A549 (cell line): ENCODE measurements around the gene C1QTNF12. TPM values are rescaled to one million over a fixed set of nuclear protein-coding genes. Genes with fewer than 3 reads are reported as not detected.

Source experiments
- ATAC-seq, 2 experiments: fragments of 200-7000 bp in 1 of 2; fragments of >200 bp in 1 of 2; cut with Nextera tagmentation in 1 of 2; cut with Tn5 transposase in 1 of 2; 3 replicates each; pipeline versions ENCODE4 v1.8.0 to v1.9.1; 2018 to 2020; ENCODE audit warnings: mild to moderate bottlenecking in 1 of 2, moderate library complexity in 1 of 2
- CTCF ChIA-PET: fragments of 300-600 bp; sonication (Branson Sonifier 250); formaldehyde crosslinking; extraction: SDS; loops from one replicate; lab custom pipeline; 2021; ENCODE audit warnings: antibody characterized with exemption, inconsistent platforms; lab: Yijun Ruan, JAX
- POLR2A ChIA-PET: fragments of 350-600 bp; formaldehyde crosslinking; extraction: SDS; loops from one replicate; lab custom pipeline; 2021; ENCODE audit warnings: antibody characterized with exemption, inconsistent platforms; lab: Yijun Ruan, JAX
- DNase-seq, 2 experiments: peaks; one replicate each; pipeline versions ENCODE4 v3.0.0 to v3.0.0-alpha.2; 2011 to 2016; ENCODE audit warnings: low read depth in 1 of 2, low spot score in 1 of 2
- FAIRE-seq: peaks from 2 replicates; lab custom pipeline; 2011; peaks lifted over from hg19 to GRCh38; lab: Jason Lieb, UNC
- H3K27ac ChIP-seq, 2 experiments: fragments of >200 bp; sonication (Bioruptor Twin); formaldehyde crosslinking; 3 replicates each; pipeline ENCODE4 v1.5.1; 2016 to 2017
- H3K4me1 ChIP-seq: fragments of >200 bp; sonication (Bioruptor Twin); formaldehyde crosslinking; 3 replicates; pipeline ENCODE4 v1.6.1; 2016
- H3K4me2 ChIP-seq: fragments of >200 bp; sonication (Bioruptor Twin); formaldehyde crosslinking; 3 replicates; pipeline ENCODE4 v1.6.1; 2016
- H3K4me3 ChIP-seq: fragments of >200 bp; sonication (Bioruptor Twin); formaldehyde crosslinking; 3 replicates; pipeline ENCODE4 v1.5.1; 2016
- H3K9me3 ChIP-seq: fragments of >200 bp; sonication (Bioruptor Twin); formaldehyde crosslinking; 3 replicates; pipeline ENCODE4 v1.6.1; 2016
- ATOH8 ChIP-seq: fragments of 250-450 bp; sonication (Bioruptor Pico); IDR thresholded peaks from 2 replicates; pipeline ENCODE4 v1.5.0; 2020; ENCODE audit warnings: low read depth, mild to moderate bottlenecking, moderate library complexity
- BHLHE40 ChIP-seq: IDR thresholded peaks from 2 replicates; pipeline ENCODE4 v1.6.1; 2012; ENCODE audit warnings: low read depth, low read length, inconsistent platforms
- CBX8 ChIP-seq: fragments of 200-600 bp; sonication (generic); IDR thresholded peaks from 2 replicates; pipeline ENCODE4 v1.6.1; 2016
- CHD4 ChIP-seq: fragments of 200-600 bp; sonication (generic); IDR thresholded peaks from 2 replicates; pipeline ENCODE4 v1.6.1; 2016; ENCODE audit warnings: antibody characterized with exemption, mild to moderate bottlenecking, borderline replicate concordance
- CTCF ChIP-seq: fragments of >200 bp; sonication (Bioruptor Twin); formaldehyde crosslinking; IDR thresholded peaks from 3 replicates; pipeline ENCODE4 v1.5.1; 2016
- EHF ChIP-seq: fragments of 250-450 bp; sonication (Bioruptor Pico); IDR thresholded peaks from 2 replicates; pipeline ENCODE4 v1.5.0; 2020; ENCODE audit warnings: mild to moderate bottlenecking
- EHMT2 ChIP-seq: fragments of 200-600 bp; sonication (generic); IDR thresholded peaks from 2 replicates; pipeline ENCODE4 v1.6.1; 2016; ENCODE audit warnings: antibody characterized with exemption, low read depth, mild to moderate bottlenecking, moderate library complexity
- ELK1 ChIP-seq: fragments of 150-350 bp; IDR thresholded peaks from 2 replicates; pipeline ENCODE4 v1.6.1; 2014; ENCODE audit warnings: low read depth, mild to moderate bottlenecking, low read length
- ESRRA ChIP-seq: fragments of 150-350 bp; IDR thresholded peaks from 2 replicates; pipeline ENCODE4 v1.6.1; 2014; ENCODE audit warnings: mild to moderate bottlenecking, low read length, borderline replicate concordance
- FOXS1 ChIP-seq: fragments of 250-450 bp; sonication (Bioruptor Pico); IDR thresholded peaks from 2 replicates; pipeline ENCODE4 v1.5.0; 2020; ENCODE audit warnings: mild to moderate bottlenecking, moderate library complexity
- GATA3 ChIP-seq: IDR thresholded peaks from 2 replicates; pipeline ENCODE4 v1.6.1; 2012; ENCODE audit warnings: borderline replicate concordance
- HDAC2 ChIP-seq: fragments of 200-600 bp; sonication (generic); IDR thresholded peaks from 2 replicates; pipeline ENCODE4 v1.6.1; 2016
- HMGXB4 ChIP-seq: fragments of 250-450 bp; sonication (Bioruptor Pico); IDR thresholded peaks from 2 replicates; pipeline ENCODE4 v1.5.0; 2021; ENCODE audit warnings: mild to moderate bottlenecking, moderate library complexity, borderline replicate concordance
- JUN ChIP-seq, 2 experiments: fragments of >200 bp; sonication (Bioruptor Twin); formaldehyde crosslinking; IDR thresholded peaks; 2 replicates in 1 of 2; 3 replicates in 1 of 2; pipeline ENCODE4 v1.6.1; 2016 to 2017
- JUNB ChIP-seq: fragments of >200 bp; sonication (Bioruptor Twin); formaldehyde crosslinking; IDR thresholded peaks from 2 replicates; pipeline ENCODE4 v1.6.1; 2016
- KDM1A ChIP-seq: fragments of 200-600 bp; sonication (generic); IDR thresholded peaks from 2 replicates; pipeline ENCODE4 v1.6.1; 2016; ENCODE audit warnings: low read depth, mild to moderate bottlenecking
- KDM5A ChIP-seq: fragments of 200-600 bp; sonication (generic); IDR thresholded peaks from 2 replicates; pipeline ENCODE4 v1.6.1; 2016; ENCODE audit warnings: antibody characterized with exemption, mild to moderate bottlenecking
- MAFK ChIP-seq: fragments of 450-650 bp; IDR thresholded peaks from 2 replicates; pipeline ENCODE4 v1.6.1; 2014; ENCODE audit not compliant: partially characterized antibody
- MYC ChIP-seq: IDR thresholded peaks from 2 replicates; pipeline ENCODE4 v1.6.1; 2012; ENCODE audit warnings: mild to moderate bottlenecking, inconsistent platforms, low read length, improper control_type of control experiment, borderline replicate concordance
- NFE2L2 ChIP-seq: fragments of 150-350 bp; conservative IDR thresholded peaks from 2 replicates; pipeline ENCODE4 v1.6.1; 2014; ENCODE audit warnings: low read length
- NPAS2 ChIP-seq: fragments of 250-450 bp; sonication (Bioruptor Pico); IDR thresholded peaks from 2 replicates; pipeline ENCODE4 v1.8.0; 2022; ENCODE audit warnings: mild to moderate bottlenecking, moderate library complexity, borderline replicate concordance
- POLR2AphosphoS2 ChIP-seq: conservative IDR thresholded peaks from 2 replicates; pipeline ENCODE4 v1.6.1; 2012; ENCODE audit warnings: low read length, improper control_type of control experiment, inconsistent platforms
- RAD21 ChIP-seq, 2 experiments: fragments of >200 bp in 1 of 2; sonication (Bioruptor Twin) in 1 of 2; formaldehyde crosslinking in 1 of 2; IDR thresholded peaks in 1 of 2; conservative IDR thresholded peaks in 1 of 2; 2 replicates in 1 of 2; 3 replicates in 1 of 2; pipeline ENCODE4 v1.6.1; 2012 to 2018; ENCODE audit warnings: inconsistent platforms in 1 of 2
- RARB ChIP-seq: fragments of 250-450 bp; sonication (Bioruptor Pico); IDR thresholded peaks from 2 replicates; pipeline ENCODE4 v1.8.0; 2021; ENCODE audit warnings: mild to moderate bottlenecking, moderate library complexity
- RCOR1 ChIP-seq: fragments of 150-350 bp; IDR thresholded peaks from 2 replicates; pipeline ENCODE4 v1.6.1; 2014; ENCODE audit warnings: antibody characterized with exemption, low read length, low read depth
- SREBF2 ChIP-seq: fragments of 450-650 bp; IDR thresholded peaks from 2 replicates; pipeline ENCODE4 v1.6.1; 2014; ENCODE audit warnings: mild to moderate bottlenecking, moderate library complexity
- TFCP2L1 ChIP-seq: fragments of 250-450 bp; sonication (Bioruptor Pico); IDR thresholded peaks from 2 replicates; pipeline ENCODE4 v1.5.0; 2021; ENCODE audit warnings: mild to moderate bottlenecking
- ZFP36 ChIP-seq: fragments of 450-650 bp; IDR thresholded peaks from 2 replicates; pipeline ENCODE4 v1.6.1; 2014; ENCODE audit warnings: borderline replicate concordance; ENCODE audit not compliant: partially characterized antibody
- ZNF302 ChIP-seq: fragments of 250-450 bp; sonication (Bioruptor Pico); IDR thresholded peaks from 2 replicates; pipeline ENCODE4 v1.9.0; 2021; ENCODE audit warnings: inconsistent platforms, mild to moderate bottlenecking, moderate library complexity
- WGBS: methylation state at CpG from one replicate; pipeline ENCODE4 v1.1.6; 2017; ENCODE audit errors: missing lambda C conversion rate; 5-methylcytosine and 5-hydroxymethylcytosine counted together
- polyA plus RNA-seq, 4 experiments: library from polyadenylated mRNA; depleted of rRNA in 3 of 4; stranded (reverse); fragments of >200 nt; fragmentation: RNase III in 1 of 4; extraction: RNeasy Plus Mini Kit Qiagen cat#74134 plus additional on column Dnase treatment in 1 of 4; gene quantifications; 2 replicates in 3 of 4; 3 replicates in 1 of 4; pipeline ENCODE4 v1.2.3, GENCODE V29; 2011 to 2017

C1QTNF12 gene
- polyA plus RNA-seq, 2 of the 4 experiments (the other 2 are of a cell fraction), result 0.47 to 0.83 TPM

GRCh38 chr1:1278620-1279019 is 32.1 kb upstream of the C1QTNF12 start:
- ChIA-PET CTCF (interaction anchor here (2.7 to 4.1 kb wide), 2 partner anchors 14 to 156 kb away, joined by 9 to 17 read pairs; no protein-coding TSS in a partner anchor), POLR2A (no interaction called here)
- FAIRE-seq (no peak), ATAC-seq (no peak), DNase-seq (no peak)
- TF ChIP-seq EHF (no peak), ESRRA (no peak), CHD4 (no peak), FOXS1 (CRISPR knock-in tag) (no peak), BHLHE40 (no peak), POLR2AphosphoS2 (no peak), HMGXB4 (CRISPR knock-in tag) (no peak), RCOR1 (no peak), TFCP2L1 (CRISPR knock-in tag) (no peak), KDM5A (no peak), ELK1 (no peak), ZFP36 (no peak), NFE2L2 (no peak), NPAS2 (no peak), ATOH8 (CRISPR knock-in tag) (no peak), HDAC2 (no peak), MAFK (no peak), MYC (no peak), RARB (CRISPR knock-in tag) (no peak)
- Histone ChIP-seq H3K4me1 (peaks cover 8% of the 10 kb centered on the region; the same call in 2 of the 3 replicates), H3K4me3 (no peak overlapping the region), H3K9me3 (no peaks in the 10 kb centered on the region), H3K4me2 (no peak overlapping the region), H3K27ac (no peak overlapping the region)
- WGBS, result 93% methylated on average over 13 of the region's 13 CpGs

- ChIA-PET CTCF (no interaction called here), POLR2A (no interaction called here)
- ATAC-seq (no peak), DNase-seq (no peak), FAIRE-seq (no peak)
- TF ChIP-seq JUN (IDR thresholded peaks at IDR 0.05) (no peak), KDM1A (no peak)
- H3K4me3 ChIP-seq, result no peak overlapping the region
- H3K4me2 ChIP-seq, result no peak overlapping the region
- no peaks in the 10 kb centered on the region for H3K9me3 ChIP-seq
- 84% methylated on average over 9 of the region's 9 CpGs for WGBS
- H3K27ac ChIP-seq, result no peak overlapping the region
- H3K4me1 ChIP-seq, result peaks cover 16% of the 10 kb centered on the region
Measured at GRCh38 chr1:1275836-1276235, 29.3 kb upstream of the C1QTNF12 start.

- H3K4me2 ChIP-seq, result peak overlapping the region; percentile 88
- WGBS, result 79% methylated on average over 4 of the region's 15 CpGs
- TF ChIP-seq CTCF, result no peak
- TF ChIP-seq RARB (CRISPR knock-in tag), result no peak
- no peak for TF ChIP-seq ZFP36
- TF ChIP-seq MYC, result no peak
- no peak for TF ChIP-seq RCOR1
- no peak for TF ChIP-seq ZNF302 (CRISPR knock-in tag)
- TF ChIP-seq JUNB, result no peak
- TF ChIP-seq EHMT2, result no peak
- no peak for TF ChIP-seq CBX8
- TF ChIP-seq POLR2AphosphoS2, result no peak
- no peak for TF ChIP-seq KDM5A
- TF ChIP-seq GATA3, result no peak
- TF ChIP-seq CHD4, result no peak
- TF ChIP-seq MAFK, result no peak
- no peak for TF ChIP-seq SREBF2
- no peak for TF ChIP-seq RAD21 (conservative IDR thresholded peaks at IDR 0.05 in 1 of 2, IDR thresholded peaks at IDR 0.05 in 1 of 2)
Measured at GRCh38 chr1:1274931-1275431, 28.5 kb upstream of the C1QTNF12 start.

More at GRCh38 chr1:1274931-1275431, 28.5 kb upstream of the C1QTNF12 start:
- no peak for FAIRE-seq
- Histone ChIP-seq H3K27ac (peak overlapping the region in 1 of 2 experiments; percentile 99; a peak in 4 of 6 replicates), H3K4me1 (peaks cover 17% of the 10 kb centered on the region), H3K9me3 (no peaks in the 10 kb centered on the region), H3K4me3 (no peak overlapping the region)
- no peak for ATAC-seq
- ChIA-PET CTCF (no interaction called here), POLR2A (no interaction called here)
- no peak for DNase-seq
